NCI-H510A treated with DMSO at 0.1 percent for 48 hours (cell line): ENCODE data around the gene SH2D1A.

Experiments
- DNase-seq: peaks from one replicate; lab custom pipeline; 2025; lab: John Stamatoyannopoulos, UW

The SH2D1A gene

GRCh38 chrX:124421898-124422655 is 75.7 kb downstream of the SH2D1A start:
- DNase-seq, result no peak
